Left cardiac atrium (tissue), 4 donors: ENCODE measurements around the gene STIM2. TPM values are rescaled to one million over a fixed set of nuclear protein-coding genes. Genes with fewer than 3 reads are reported as not detected.
"Not testable (repeated sequence)": the region's sequence is repeated elsewhere in the genome, so short reads cannot be mapped to it uniquely, and the experiment has no call there.

ENCODE experiments used
- ATAC-seq, 2 donors: fragments of 200-7000 bp; cut with Tn5 transposase; one replicate each; pipeline ENCODE4 v1.9.1; 2020; ENCODE audit warnings: mild to moderate bottlenecking in 2 of 2, moderate library complexity in 2 of 2
- DNase-seq: peaks from one replicate; pipeline ENCODE4 v3.0.0-alpha.2; 2020
- intact Hi-C, 2 donors: fragments of 100-400 bp; cut with DNase I; formaldehyde crosslinking; loops; one replicate each; pipeline versions ENCODE4 v1.14.1 to v1.15.1; 2022 to 2023
- total RNA-seq, 2 donors: library from RNA; stranded (reverse); fragmentation: NEBNext Ultra II Directional; extraction: Animal tissue kit (Norgen Biotek cat#: 25700); gene quantifications; one replicate each; pipeline ENCODE4 v1.2.1, GENCODE V29; 2021
- donor health status: DM: no; HTN: yes; CAD: no.
- donor health status: DM: no; HTN: yes; CAD: no; lungs with severe emphysema.
- donor health status: DM: yes; HTN: yes; CAD: no.
- donor health status: Dilated cardiomyopathy.

Gene STIM2
- total RNA-seq, 2 donors from 2014 or later, result 12.1 to 16.9 TPM

DNA sequence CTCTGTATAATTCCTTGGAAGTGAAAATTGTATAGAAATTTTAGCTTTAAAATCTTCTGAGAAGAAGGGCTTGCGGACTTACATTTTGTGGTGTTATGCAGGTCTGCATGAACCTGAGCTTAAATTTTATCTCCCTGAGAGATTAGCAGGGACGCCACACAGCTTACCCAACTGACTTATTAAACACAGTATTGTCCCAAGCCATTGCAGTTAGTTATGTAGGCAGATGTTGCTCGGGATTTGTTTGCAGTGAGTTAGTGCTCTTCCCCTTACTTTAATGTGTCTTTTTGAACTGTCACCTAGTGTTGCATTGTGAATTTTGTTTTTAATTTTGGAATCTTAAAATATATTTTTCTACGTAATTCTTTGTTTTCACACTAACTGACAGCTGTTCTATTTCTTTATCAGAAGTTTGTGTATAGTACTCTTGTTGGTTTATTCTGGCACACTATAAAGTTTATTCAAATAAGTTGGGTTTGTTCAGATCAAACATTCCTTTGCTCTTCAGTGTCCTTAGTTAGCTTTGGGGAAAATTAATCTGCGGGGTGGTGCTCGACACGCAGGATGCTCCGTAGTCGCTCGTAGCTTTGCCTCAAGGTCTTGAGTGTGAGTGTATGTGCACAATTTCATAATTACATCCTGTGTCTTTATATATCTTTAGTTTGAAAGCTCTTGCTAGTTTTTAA is 145.4 kb downstream of the STIM2 start:
- intact Hi-C loops, result loop anchor here (5.0 to 10.0 kb wide), 2 partner anchors 141 to 144 kb away; partner anchors contain the start of gene STIM2 (in 2 of the 2)
- ATAC-seq (peak in 1 of 2 donors; percentile 29), DNase-seq (no peak)

DNA sequence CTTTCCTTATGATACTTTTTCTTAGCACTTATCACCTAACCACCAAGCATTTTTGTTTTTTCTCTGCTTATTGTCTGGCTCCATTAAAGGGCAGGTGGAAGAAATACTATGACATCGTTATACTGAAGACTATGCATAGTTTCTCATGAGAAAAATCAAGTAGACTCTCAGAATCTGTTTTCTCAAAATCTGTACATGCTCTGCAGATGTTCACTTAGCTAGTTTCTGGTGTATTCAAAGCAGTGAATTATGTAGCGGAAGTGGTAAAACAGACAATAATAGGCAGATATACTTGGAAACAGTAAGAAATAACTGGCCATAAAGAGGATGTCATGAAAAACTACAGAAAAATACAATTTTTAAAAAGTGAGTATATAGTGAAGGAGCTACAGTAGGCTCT is 146.0 kb downstream of the STIM2 start:
- intact Hi-C loops, result loop anchor here (5.0 to 10.0 kb wide), 2 partner anchors 142 to 144 kb away; partner anchors contain the start of gene STIM2 (in 2 of the 2)
- no peak for ATAC-seq

GRCh38 chr4:27007507-27007906 is 146.9 kb downstream of the STIM2 start:
- ATAC-seq, result no peak
- no peak for DNase-seq
- intact Hi-C loops, result loop anchor here (5.0 to 10.0 kb wide), 2 partner anchors 143 to 145 kb away; partner anchors contain the start of gene STIM2 (in 2 of the 2)

More for the DNA sequence above, 146.0 kb downstream of the STIM2 start:
- no peak for DNase-seq

- intact Hi-C loops, result loop anchor here (5.0 to 10.0 kb wide), 2 partner anchors 144 to 146 kb away; partner anchors contain the start of gene STIM2 (in 2 of the 2)
- no peak for DNase-seq
- ATAC-seq, result no peak
Observed at GRCh38 chr4:27008679-27009078, 148.0 kb downstream of the STIM2 start.

DNA sequence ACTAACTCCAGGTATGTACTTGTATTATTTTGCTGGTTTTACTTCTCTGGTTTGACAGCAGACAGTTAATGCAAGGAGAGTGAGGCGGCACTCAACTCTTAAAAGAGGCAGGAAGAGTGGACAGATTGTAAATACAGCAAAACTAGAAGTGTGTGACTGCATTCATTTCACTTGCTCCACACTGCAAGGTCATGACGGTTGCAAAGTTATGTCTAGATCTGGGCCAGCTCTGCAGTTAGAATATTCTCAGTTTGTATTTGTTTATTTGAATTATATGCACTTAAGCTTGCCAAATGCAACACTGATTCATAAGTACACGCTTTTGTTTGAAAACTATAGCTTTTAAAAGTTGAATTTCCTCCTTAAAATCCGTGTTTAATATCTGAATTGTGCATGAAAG is 148.9 kb downstream of the STIM2 start:
- DNase-seq (no peak), ATAC-seq (no peak)
- intact Hi-C loops, result loop anchor here (5.0 to 10.0 kb wide), 2 partner anchors 145 to 147 kb away; partner anchors contain the start of gene STIM2 (in 2 of the 2)

DNA sequence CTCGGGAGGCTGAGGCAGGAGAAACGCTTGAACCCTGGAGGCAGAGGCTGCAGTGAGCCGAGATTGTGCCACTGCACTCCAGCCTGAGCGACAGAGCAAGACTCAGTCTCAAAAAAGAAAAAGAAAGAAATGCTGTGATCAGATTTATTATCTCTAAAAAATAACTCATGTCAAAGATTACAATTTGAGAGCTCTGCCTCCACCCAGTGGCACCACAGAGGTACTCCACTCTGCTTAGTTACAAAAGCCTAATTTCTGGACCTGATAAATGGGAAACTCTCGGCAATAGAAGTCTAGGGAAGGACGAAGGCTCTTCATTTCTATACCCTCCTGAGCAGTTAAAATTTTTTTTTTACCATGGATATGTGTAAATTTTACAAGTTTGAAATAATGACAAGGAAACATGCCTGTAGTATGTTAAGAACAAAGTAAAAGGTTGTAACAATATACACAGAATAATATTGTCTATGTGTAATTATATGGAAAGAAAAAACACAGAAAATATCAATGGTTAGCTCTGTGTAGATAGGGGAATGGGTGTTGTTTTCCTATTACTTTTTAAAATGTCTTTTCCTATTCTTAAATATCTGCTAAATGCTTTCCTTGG is 149.8 kb downstream of the STIM2 start:
- ATAC-seq, result peak; percentile 81 to 87
- intact Hi-C loops, result loop anchor here in 1 of 2 donors (10.0 kb wide), 2 partner anchors 226 to 976 kb away; no protein-coding TSS in a partner anchor
- DNase-seq, result peak; percentile 31

- intact Hi-C loops, result loop anchor here in 1 of 2 donors (10.0 kb wide), 2 partner anchors 227 to 977 kb away; no protein-coding TSS in a partner anchor
- ATAC-seq, result no peak
Observed at GRCh38 chr4:27011401-27011800, 150.8 kb downstream of the STIM2 start.

DNA sequence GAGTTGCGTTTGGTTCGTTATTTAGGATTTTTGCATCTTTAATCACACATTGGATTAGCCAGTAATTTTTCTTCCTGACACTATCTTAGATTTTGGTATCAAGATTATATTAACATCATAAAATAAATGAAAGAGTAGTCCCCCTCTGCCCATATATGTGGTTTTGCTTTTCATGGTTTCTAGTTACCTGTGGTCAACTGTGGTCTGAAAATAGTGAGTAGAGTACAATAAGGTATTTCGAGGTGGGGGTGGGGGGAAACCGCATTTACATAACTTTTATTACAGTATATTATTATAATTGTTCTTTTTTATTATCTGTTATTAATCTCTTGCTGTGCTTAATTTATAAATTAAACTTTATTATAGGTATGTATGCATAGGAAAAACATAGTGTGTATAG is 152.4 kb downstream of the STIM2 start:
- intact Hi-C loops, result loop anchor here in 1 of 2 donors (2.0 to 10.0 kb wide), 3 partner anchors 228 to 978 kb away; no protein-coding TSS in a partner anchor
- DNase-seq, result no peak
- no peak for ATAC-seq

More at GRCh38 chr4:27011401-27011800, 150.8 kb downstream of the STIM2 start:
- DNase-seq, result no peak

DNA sequence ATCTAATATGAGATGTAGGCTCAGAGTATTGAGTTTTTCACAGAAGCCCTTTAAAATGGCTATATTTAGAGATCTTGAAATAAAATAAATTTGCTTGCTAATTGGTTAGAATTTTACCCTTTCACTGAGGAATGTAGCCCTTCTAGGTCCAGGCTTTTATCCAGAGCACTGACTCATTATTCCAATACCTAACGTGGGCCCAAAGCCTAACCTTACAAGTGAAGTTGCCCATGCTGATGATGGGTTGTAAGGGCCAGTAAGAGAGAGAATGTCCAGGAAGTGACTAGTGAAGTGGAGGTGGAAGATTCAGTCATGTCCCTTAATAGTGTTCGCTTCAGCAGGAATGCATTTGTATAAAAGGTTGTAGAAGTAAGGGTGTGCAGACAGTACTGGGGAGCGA is 155.9 kb downstream of the STIM2 start:
- DNase-seq, result no peak
- no peak for ATAC-seq
- intact Hi-C loops, result loop anchor here in 1 of 2 donors (10.0 kb wide), 2 partner anchors 232 to 982 kb away; no protein-coding TSS in a partner anchor

GRCh38 chr4:27017623-27018022 is 157.0 kb downstream of the STIM2 start:
- DNase-seq, result no peak
- intact Hi-C loops, result loop anchor here in 1 of 2 donors (10.0 kb wide), 2 partner anchors 233 to 983 kb away; no protein-coding TSS in a partner anchor
- ATAC-seq, result no peak

DNA sequence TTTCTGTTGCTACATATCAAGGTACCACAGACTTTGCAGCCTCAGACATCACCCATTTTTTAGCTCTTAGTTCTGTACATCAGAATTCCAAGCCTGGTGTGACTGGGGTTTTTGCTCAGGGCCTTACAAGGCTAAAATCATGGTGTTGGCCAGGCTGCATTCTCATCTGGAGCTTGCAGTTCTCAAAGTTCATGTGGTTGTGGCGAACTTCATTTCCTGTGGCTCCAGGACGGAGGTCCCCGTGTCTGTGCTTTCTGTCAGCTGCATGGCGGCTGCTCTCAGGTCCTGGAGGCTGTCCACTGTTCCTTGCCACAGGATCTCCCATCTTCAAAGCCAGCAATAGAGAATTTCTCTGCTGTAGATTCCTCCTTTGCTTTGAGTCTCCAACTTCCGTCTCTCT is 157.4 kb downstream of the STIM2 start:
- ATAC-seq (no peak), DNase-seq (no peak)
- intact Hi-C loops, result loop anchor here in 1 of 2 donors (10.0 kb wide), 2 partner anchors 233 to 983 kb away; no protein-coding TSS in a partner anchor

DNA sequence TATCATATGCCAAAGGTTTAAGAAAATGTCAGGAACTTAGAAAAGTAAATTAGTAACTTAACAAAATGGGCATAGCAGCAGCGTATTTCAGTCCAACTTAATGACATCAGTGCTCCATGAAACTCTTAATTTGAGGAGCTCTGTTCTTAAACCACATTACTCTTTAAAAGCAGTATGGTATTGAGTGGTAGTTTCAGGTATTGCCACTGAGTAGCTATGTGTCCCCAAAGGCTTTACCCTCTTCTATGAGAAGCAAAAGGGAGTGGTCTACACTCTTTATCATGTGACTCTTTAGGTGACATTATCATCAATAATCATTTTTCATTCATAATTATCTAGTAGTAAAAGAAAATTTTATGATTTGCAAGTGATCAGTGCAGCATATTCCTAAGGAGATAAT is 158.3 kb downstream of the STIM2 start:
- no peak for ATAC-seq
- intact Hi-C loops, result loop anchor here in 1 of 2 donors (10.0 kb wide), 2 partner anchors 234 to 984 kb away; no protein-coding TSS in a partner anchor
- no peak for DNase-seq

GRCh38 chr4:27019766-27020165 is 159.1 kb downstream of the STIM2 start:
- ATAC-seq (no peak), DNase-seq (no peak)
- intact Hi-C loops, result loop anchor here in 1 of 2 donors (10.0 kb wide), 2 partner anchors 235 to 985 kb away; no protein-coding TSS in a partner anchor

DNA sequence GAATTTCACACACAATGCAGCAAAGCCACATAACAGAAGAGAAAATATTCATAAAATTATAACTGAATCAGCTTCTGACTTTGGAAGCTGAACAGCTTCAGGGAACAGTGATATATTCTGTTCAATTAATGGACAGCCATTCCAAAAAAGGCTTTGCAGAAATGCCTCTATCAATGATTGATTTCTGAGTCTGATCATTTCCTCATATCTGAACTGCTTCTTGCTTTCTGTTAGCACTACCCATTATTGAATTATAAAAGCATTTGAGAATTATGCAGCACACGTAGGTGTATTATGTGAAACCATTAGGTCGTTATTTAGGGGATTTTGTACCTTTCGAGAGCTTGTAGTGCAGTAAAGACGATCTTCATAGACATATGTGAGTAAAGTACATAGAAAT is 159.6 kb downstream of the STIM2 start:
- DNase-seq (no peak), ATAC-seq (no peak)
- intact Hi-C loops, result no loop called here

DNA sequence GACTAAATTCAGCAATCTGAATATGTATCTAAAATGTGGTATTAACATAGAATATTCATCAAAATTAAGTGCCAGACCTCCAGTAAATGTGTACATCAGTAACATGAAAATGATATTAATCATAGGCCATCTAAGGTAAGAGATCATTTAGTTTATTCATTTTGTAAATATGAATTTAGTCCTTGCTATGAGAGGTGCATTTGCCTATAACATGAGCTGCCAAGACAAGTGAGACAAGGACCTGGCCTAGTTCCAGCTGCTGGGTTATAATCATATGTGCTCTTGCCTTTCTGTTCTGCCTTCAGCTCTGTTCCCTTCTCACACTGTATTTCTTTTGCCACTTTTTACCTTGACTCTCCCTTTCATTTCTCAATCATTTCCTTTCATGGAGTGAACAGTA is 160.0 kb downstream of the STIM2 start:
- intact Hi-C loops, result no loop called here
- ATAC-seq (no peak), DNase-seq (no peak)

DNA sequence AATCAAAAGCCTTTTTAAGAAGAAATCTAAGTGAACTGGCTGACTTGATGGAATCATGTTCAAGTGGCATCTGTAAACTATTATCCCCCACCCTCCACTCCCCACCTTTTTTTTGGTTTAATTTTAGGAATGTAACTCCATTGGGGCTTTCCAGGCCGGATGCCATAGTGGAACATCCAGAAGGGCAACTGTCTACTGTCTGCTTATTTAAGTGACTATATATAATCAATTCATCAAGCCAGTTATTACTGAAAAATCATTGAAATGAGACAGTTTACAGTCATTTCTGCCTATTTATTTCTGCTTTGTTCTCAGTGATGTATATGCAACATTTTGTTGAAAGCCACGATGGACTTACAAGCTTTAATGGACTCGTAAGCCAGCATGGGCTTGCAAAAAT is 162.3 kb downstream of the STIM2 start:
- intact Hi-C loops, result no loop called here
- ATAC-seq (no peak), DNase-seq (no peak)

- no peak for ATAC-seq
Observed at GRCh38 chr4:27023366-27023765, 162.7 kb downstream of the STIM2 start.

DNA sequence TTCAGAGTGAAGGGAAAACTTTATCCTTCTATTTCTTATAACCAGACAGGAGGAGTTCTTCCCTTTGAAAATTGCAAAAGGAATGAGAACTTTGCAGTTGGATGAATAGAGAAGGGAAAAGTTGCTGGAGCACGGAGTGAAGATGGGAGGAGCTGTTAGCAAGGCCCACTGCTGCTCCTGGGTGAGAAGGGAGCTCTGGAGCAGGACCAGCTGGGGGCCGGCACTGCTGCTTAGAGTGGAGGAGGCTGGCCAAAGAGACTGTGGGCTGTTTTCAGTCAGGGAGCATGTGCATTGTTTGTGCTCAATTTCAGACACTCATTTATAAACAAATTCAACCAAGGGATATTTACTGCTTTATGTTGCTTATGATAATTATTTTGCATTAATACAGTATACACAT is 164.2 kb downstream of the STIM2 start:
- intact Hi-C loops, result no loop called here
- ATAC-seq (peak in 1 of 2 donors; percentile 53), DNase-seq (no peak)

More at GRCh38 chr4:27023366-27023765, 162.7 kb downstream of the STIM2 start:
- no peak for DNase-seq
- intact Hi-C loops, result no loop called here

GRCh38 chr4:27027428-27027827 is 166.8 kb downstream of the STIM2 start:
- DNase-seq, result no peak
- intact Hi-C loops, result no loop called here
- no peak for ATAC-seq

DNA sequence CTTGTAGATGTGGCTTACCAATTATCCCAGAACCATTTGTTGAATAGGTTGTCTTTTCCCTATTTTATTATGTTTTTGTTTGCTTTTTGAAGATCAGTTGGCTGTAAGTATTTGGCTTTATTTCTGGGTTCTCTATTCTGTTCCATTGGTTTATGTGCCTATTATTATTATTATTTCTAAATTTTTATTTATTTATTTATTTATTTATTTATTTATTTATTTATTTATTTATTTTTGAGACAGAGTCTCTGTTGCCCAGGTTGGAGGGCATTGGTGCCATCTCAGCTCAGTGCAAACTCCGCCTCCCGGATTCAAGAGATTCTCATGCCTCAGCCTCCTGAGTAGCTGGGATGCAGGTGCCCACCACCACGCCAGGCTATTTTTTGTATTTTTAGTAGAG is 174.5 kb downstream of the STIM2 start:
- ATAC-seq, DNase-seq, intact Hi-C loops: not testable (repeated sequence)
